Fibroblast of lung (primary cell): ENCODE data around the gene PRPH2. TPM values are rescaled to one million over a fixed set of nuclear protein-coding genes. Genes with fewer than 3 reads are reported as not detected.

ENCODE experiments used
- DNase-seq, 2 donors: peaks; one replicate each; pipeline versions ENCODE4 v3.0.0 to v3.0.0-alpha.2; 2010; ENCODE audit warnings: low read depth in 2 of 2
- H2AFZ ChIP-seq: 2 replicates; pipeline ENCODE4 v1.5.1; 2012; ENCODE audit warnings: low read length, control low read depth, inconsistent platforms
- H3K27ac ChIP-seq: 2 replicates; pipeline ENCODE4 v1.5.1; 2011; ENCODE audit warnings: low read length, control low read depth; ENCODE audit not compliant: insufficient read depth
- H3K27me3 ChIP-seq: 2 replicates; pipeline ENCODE4 v1.5.1; 2011; ENCODE audit warnings: mild to moderate bottlenecking, low read length; ENCODE audit not compliant: control insufficient read depth, insufficient read depth
- H3K36me3 ChIP-seq: 2 replicates; pipeline ENCODE4 v1.5.1; 2011; ENCODE audit warnings: low read length; ENCODE audit not compliant: control insufficient read depth, insufficient read depth
- H3K4me1 ChIP-seq: 2 replicates; pipeline ENCODE4 v1.5.1; 2011; ENCODE audit warnings: low read length; ENCODE audit not compliant: control insufficient read depth, insufficient read depth; ENCODE audit errors: extremely low read depth
- H3K4me2 ChIP-seq: 2 replicates; pipeline ENCODE4 v1.5.1; 2011; ENCODE audit warnings: low read length, control low read depth; ENCODE audit not compliant: insufficient read depth; ENCODE audit errors: extremely low read depth
- H3K4me3 ChIP-seq, 4 experiments: fragments of 200-600 bp in 1 of 4; sonication (generic) in 1 of 4; replicated peaks in 1 of 4; 2 replicates each; pipeline ENCODE4 v1.5.1; 2011 to 2016; ENCODE audit warnings: low read length in 4 of 4, low read depth in 3 of 4, mild to moderate bottlenecking in 3 of 4, control low read depth in 2 of 4, inconsistent platforms in 1 of 4, mixed read lengths in 1 of 4; ENCODE audit not compliant: insufficient read depth in 1 of 4; ENCODE audit errors: control extremely low read depth in 1 of 4
- H3K79me2 ChIP-seq: 2 replicates; pipeline ENCODE4 v1.5.1; 2012; ENCODE audit warnings: mild to moderate bottlenecking, low read length, inconsistent platforms; ENCODE audit not compliant: control insufficient read depth, insufficient read depth
- H3K9ac ChIP-seq: 2 replicates; pipeline ENCODE4 v1.5.1; 2011; ENCODE audit warnings: mild to moderate bottlenecking, low read length, control low read depth; ENCODE audit not compliant: insufficient read depth
- H3K9me3 ChIP-seq: 2 replicates; pipeline ENCODE4 v1.5.1; 2012; ENCODE audit warnings: low read depth, low read length; ENCODE audit not compliant: control insufficient read depth, insufficient read depth
- H4K20me1 ChIP-seq: 2 replicates; pipeline ENCODE4 v1.5.1; 2011; ENCODE audit warnings: low read length; ENCODE audit not compliant: control insufficient read depth, insufficient read depth; ENCODE audit errors: extremely low read depth
- EZH2 ChIP-seq: IDR thresholded peaks from 2 replicates; pipeline ENCODE4 v1.5.1; 2012; ENCODE audit warnings: low read length, control low read depth, mild to moderate bottlenecking; ENCODE audit errors: missing control alignments
- polyA plus RNA-seq, 2 donors: library from polyadenylated mRNA; depleted of rRNA in 1 of 2; stranded (reverse) in 1 of 2; unstranded in 1 of 2; fragments of >200 nt; gene quantifications; 2 replicates each; pipeline ENCODE4 v1.2.1, GENCODE V29; 2011 to 2012; ENCODE audit warnings: missing spikeins in 1 of 2
- total RNA-seq: library from RNA; depleted of rRNA; stranded (reverse); fragments of >200 nt; gene quantifications from 2 replicates; pipeline ENCODE4 v1.2.1, GENCODE V29; 2014
- TF ChIP-seq, protein P1 (sequence below), 2 donors: IDR thresholded peaks in 1 of 2; conservative IDR thresholded peaks in 1 of 2; 1 replicate in 1 of 2; 2 replicates in 1 of 2; pipeline ENCODE4 v1.5.1; 2011 to 2012; ENCODE audit warnings: low read length in 2 of 2, control low read depth in 1 of 2, inconsistent platforms in 1 of 2, low read depth in 1 of 2, mild to moderate bottlenecking in 1 of 2

PRPH2 gene
- total and polyA plus RNA-seq, 2 donors (not counting 1 experiment from before 2014, with no cell fraction given) = 6.3 to 8.6 TPM

DNA sequence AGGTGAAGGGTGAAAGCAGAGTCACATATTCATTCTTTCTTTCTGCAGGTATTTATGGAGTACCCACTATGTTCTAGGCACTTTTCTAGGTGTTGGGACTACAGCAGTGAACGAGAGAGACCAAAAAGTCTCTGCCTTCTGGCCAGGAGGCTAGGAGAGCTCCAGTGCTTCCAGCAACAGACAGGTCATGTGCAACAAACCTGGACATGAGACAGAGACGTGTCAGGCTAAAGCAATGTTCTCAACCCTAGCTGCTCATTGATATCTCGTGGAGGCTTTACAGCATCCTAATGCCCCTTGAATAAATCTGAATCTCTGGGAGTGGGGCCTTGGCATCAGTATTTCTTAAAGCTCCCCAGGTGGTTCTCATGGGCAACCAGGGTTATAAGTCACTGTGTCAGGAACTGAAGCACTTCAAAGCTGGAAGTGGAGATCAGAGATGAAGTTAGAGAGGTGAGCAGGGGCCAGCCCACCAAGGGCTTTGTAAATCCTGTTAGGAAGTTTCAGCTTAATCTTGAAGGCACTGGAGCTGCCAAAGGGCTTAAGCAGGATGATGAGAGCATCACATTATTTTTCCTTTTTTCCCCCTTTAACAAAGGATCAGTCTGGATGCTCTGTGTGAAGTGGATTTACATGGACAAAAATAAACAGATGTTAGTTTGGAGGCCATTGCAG is 36.5 kb upstream of the PRPH2 start:
- Histone ChIP-seq H2AFZ (no peak overlapping the region), H3K79me2 (no peaks in the 10 kb centered on the region), H3K27me3 (no peaks in the 10 kb centered on the region), H3K9me3 (no peaks in the 10 kb centered on the region), H3K27ac (no peak overlapping the region), H3K4me2 (no peak overlapping the region), H4K20me1 (no peaks in the 10 kb centered on the region), H3K4me1 (no peaks in the 10 kb centered on the region), H3K4me3 (no peak overlapping the region), H3K36me3 (no peaks in the 10 kb centered on the region), H3K9ac (no peak overlapping the region)
- TF ChIP-seq, protein P1, sequence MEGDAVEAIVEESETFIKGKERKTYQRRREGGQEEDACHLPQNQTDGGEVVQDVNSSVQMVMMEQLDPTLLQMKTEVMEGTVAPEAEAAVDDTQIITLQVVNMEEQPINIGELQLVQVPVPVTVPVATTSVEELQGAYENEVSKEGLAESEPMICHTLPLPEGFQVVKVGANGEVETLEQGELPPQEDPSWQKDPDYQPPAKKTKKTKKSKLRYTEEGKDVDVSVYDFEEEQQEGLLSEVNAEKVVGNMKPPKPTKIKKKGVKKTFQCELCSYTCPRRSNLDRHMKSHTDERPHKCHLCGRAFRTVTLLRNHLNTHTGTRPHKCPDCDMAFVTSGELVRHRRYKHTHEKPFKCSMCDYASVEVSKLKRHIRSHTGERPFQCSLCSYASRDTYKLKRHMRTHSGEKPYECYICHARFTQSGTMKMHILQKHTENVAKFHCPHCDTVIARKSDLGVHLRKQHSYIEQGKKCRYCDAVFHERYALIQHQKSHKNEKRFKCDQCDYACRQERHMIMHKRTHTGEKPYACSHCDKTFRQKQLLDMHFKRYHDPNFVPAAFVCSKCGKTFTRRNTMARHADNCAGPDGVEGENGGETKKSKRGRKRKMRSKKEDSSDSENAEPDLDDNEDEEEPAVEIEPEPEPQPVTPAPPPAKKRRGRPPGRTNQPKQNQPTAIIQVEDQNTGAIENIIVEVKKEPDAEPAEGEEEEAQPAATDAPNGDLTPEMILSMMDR (conservative IDR thresholded peaks at IDR 0.05 in 1 of 2, IDR thresholded peaks at IDR 0.05 in 1 of 2; ENCODE audit: low read depth in 1 of 2, low read length in 2 of 2) = no peak
- TF ChIP-seq EZH2 = no peak
- no peak for DNase-seq

DNA sequence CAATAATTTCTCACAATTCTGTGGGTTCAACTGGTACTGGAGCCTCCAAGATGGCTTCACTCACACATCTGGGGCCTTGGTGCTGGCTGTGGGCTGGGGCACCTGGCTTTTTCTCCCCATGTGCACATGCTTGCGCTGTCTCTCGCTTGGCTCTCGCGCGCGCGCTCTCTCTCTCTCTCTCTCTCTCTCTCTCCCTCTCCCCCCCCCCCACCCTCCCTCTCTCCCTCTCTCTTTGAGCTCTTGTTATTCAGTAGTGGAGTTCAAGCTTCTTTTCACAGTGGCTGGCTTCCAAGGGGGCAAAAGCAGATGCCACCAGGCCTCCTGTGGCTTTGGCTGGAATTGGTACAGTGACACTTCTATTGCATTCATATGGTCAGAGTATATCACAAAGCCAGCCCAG is 34.3 kb upstream of the PRPH2 start:
- Histone ChIP-seq H3K79me2 (no peaks in the 10 kb centered on the region), H3K9me3 (no peaks in the 10 kb centered on the region), H2AFZ (no peak overlapping the region), H3K9ac (no peak overlapping the region), H3K4me3 (no peak overlapping the region), H3K4me1 (no peaks in the 10 kb centered on the region), H3K27me3 (no peaks in the 10 kb centered on the region), H3K4me2 (no peak overlapping the region), H3K36me3 (no peaks in the 10 kb centered on the region), H3K27ac (no peak overlapping the region), H4K20me1 (no peaks in the 10 kb centered on the region)
- TF ChIP-seq, protein P1 (conservative IDR thresholded peaks at IDR 0.05 in 1 of 2, IDR thresholded peaks at IDR 0.05 in 1 of 2; ENCODE audit: low read depth in 1 of 2, low read length in 2 of 2) = no peak
- TF ChIP-seq EZH2 = no peak
- DNase-seq = no peak

DNA sequence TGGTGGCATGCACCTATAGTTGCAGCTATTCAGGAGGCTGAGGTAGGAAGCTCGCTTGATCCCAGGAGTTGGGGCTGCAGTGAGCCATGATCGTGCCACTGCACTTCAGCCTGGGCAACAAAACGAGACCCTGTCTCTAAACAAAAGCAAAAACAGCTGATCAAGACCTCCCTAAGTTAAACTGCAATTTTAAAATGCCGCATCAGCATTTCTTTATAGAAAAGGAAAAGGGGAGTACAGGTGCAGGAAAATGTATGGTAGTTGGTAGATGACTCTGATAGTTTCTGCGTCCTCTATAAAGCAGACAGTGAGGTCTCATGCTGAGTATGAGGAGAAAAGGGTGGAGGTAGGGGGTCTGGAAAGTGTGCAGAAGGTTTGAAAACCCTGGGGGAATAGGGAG is 32.4 kb upstream of the PRPH2 start:
- H3K27me3 ChIP-seq = no peaks in the 10 kb centered on the region

More for the DNA sequence above, 32.4 kb upstream of the PRPH2 start:
- no peaks in the 10 kb centered on the region for H3K9me3 ChIP-seq
- no peak overlapping the region for H3K4me3 ChIP-seq
- H3K4me1 ChIP-seq = no peaks in the 10 kb centered on the region
- H4K20me1 ChIP-seq = no peaks in the 10 kb centered on the region
- no peak overlapping the region for H2AFZ ChIP-seq
- H3K79me2 ChIP-seq = no peaks in the 10 kb centered on the region
- H3K27ac ChIP-seq = no peak overlapping the region
- no peaks in the 10 kb centered on the region for H3K36me3 ChIP-seq
- no peak overlapping the region for H3K9ac ChIP-seq
- no peak for DNase-seq
- TF ChIP-seq, protein P1 (conservative IDR thresholded peaks at IDR 0.05 in 1 of 2, IDR thresholded peaks at IDR 0.05 in 1 of 2; ENCODE audit: low read depth in 1 of 2, low read length in 2 of 2) = no peak
- no peak for TF ChIP-seq EZH2
- H3K4me2 ChIP-seq = no peak overlapping the region
